SK-N-MC (cell line): ENCODE data around the gene CENATAC.

Experiments
- EZH2 ChIP-seq: fragments of 200-600 bp; sonication (generic); IDR thresholded peaks from one replicate; pipeline ENCODE4 v1.6.1; 2017; ENCODE audit warnings: antibody characterized with exemption
- POLR2AphosphoS5 ChIP-seq: IDR thresholded peaks from 2 replicates; pipeline ENCODE4 v1.6.1; 2012; ENCODE audit warnings: mild to moderate bottlenecking, low read depth, low read length, borderline replicate concordance

DNA sequence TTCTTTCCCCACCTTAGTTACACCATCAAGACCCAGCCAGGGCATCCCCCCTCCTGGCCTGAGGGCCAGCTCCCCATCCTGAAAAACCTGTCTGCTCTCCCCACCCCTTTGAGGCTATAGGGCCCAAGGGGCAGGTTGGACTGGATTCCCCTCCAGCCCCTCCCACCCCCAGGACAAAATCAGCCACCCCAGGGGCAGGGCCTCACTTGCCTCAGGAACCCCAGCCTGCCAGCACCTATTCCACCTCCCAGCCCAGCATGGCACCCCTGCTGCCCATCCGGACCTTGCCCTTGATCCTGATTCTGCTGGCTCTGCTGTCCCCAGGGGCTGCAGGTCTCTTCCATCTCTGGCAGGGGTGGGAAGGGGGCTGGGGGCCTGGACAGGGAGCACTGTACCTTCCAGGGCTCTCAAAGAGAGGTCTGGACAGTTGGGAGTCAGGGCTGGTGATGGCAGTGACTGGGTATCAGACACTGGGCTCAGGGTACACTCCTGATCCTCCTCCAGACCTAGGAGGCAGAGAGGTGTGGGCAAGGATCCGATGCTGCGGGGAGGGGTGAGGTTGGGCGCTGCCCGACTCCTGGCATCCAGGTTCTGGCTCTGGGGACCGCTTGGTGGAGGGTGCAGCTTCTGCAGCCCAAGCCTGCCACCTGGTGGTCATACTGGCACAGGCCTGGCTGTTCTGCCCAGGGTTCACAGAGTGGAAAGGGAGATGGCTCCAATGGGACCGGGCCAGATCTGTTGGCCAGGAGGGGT, 41.7 kb upstream of the CENATAC start, which contains the start of gene UPK2:
- TF ChIP-seq POLR2AphosphoS5 (no peak), EZH2 (no peak)
